Loucy (cell line): ENCODE measurements around the gene LHFPL2.

Experiments used
- H2AFZ ChIP-seq: fragments of 200-600 bp; sonication (generic); 2 replicates; pipeline ENCODE4 v1.6.0; 2016; ENCODE audit warnings: antibody characterized with exemption, mild to moderate bottlenecking, low read length, moderate library complexity
- H3F3A ChIP-seq: fragments of 200-600 bp; 2 replicates; pipeline ENCODE4 v1.6.0; 2016; ENCODE audit warnings: antibody characterized with exemption, low read depth, mild to moderate bottlenecking
- H3K27me3 ChIP-seq: fragments of 200-600 bp; sonication (generic); 2 replicates; pipeline ENCODE4 v1.6.1; 2014; ENCODE audit warnings: low read length, mild to moderate bottlenecking; ENCODE audit not compliant: insufficient read depth, poor library complexity, severe bottlenecking
- H3K36me3 ChIP-seq: fragments of 200-600 bp; sonication (generic); 2 replicates; pipeline ENCODE4 v1.6.1; 2016; ENCODE audit warnings: low read length; ENCODE audit not compliant: insufficient read depth
- H3K4me1 ChIP-seq: fragments of 200-600 bp; sonication (generic); 2 replicates; pipeline ENCODE4 v1.5.1; 2014; ENCODE audit warnings: low read length, mild to moderate bottlenecking; ENCODE audit not compliant: insufficient read depth, poor library complexity, severe bottlenecking
- H3K4me2 ChIP-seq: fragments of 200-600 bp; sonication (generic); 2 replicates; pipeline ENCODE4 v1.6.0; 2014; ENCODE audit warnings: antibody characterized with exemption, low read length, low read depth, mild to moderate bottlenecking; ENCODE audit not compliant: poor library complexity, severe bottlenecking
- H3K4me3 ChIP-seq: fragments of 200-600 bp; sonication (generic); 2 replicates; pipeline ENCODE4 v1.5.1; 2014; ENCODE audit warnings: low read length, mild to moderate bottlenecking, mixed read lengths; ENCODE audit not compliant: poor library complexity, severe bottlenecking
- H3K79me2 ChIP-seq: fragments of 200-600 bp; sonication (generic); 2 replicates; pipeline ENCODE4 v1.6.1; 2014; ENCODE audit warnings: low read length; ENCODE audit not compliant: insufficient read depth
- H3K9ac ChIP-seq: fragments of 200-600 bp; sonication (generic); 2 replicates; pipeline ENCODE4 v1.6.0; 2014; ENCODE audit warnings: mild to moderate bottlenecking, low read depth, low read length, moderate library complexity; ENCODE audit not compliant: poor library complexity, severe bottlenecking
- H3K9me2 ChIP-seq: fragments of 200-600 bp; sonication (generic); replicated peaks from 2 replicates; pipeline ENCODE4 v1.6.1; 2016; ENCODE audit warnings: low read depth, low read length, mixed read lengths
- H3K9me3 ChIP-seq: fragments of 200-600 bp; sonication (generic); 2 replicates; pipeline ENCODE4 v1.6.1; 2014; ENCODE audit warnings: mild to moderate bottlenecking, antibody characterized with exemption, low read length, low read depth; ENCODE audit not compliant: insufficient read depth
- H4K20me1 ChIP-seq: fragments of 200-600 bp; sonication (generic); 2 replicates; pipeline ENCODE4 v1.6.0; 2014; ENCODE audit warnings: antibody characterized with exemption, low read length, mild to moderate bottlenecking; ENCODE audit not compliant: insufficient read depth, poor library complexity, severe bottlenecking
- CTCF ChIP-seq: fragments of 200-600 bp; sonication (generic); conservative IDR thresholded peaks from 2 replicates; pipeline ENCODE4 v1.5.1; 2014; ENCODE audit warnings: mild to moderate bottlenecking, antibody characterized with exemption, low read length
- EZH2phosphoT487 ChIP-seq: fragments of 200-600 bp; IDR thresholded peaks from 2 replicates; pipeline ENCODE4 v1.6.1; 2018; ENCODE audit warnings: antibody characterized with exemption, mild to moderate bottlenecking, moderate library complexity, borderline replicate concordance

The LHFPL2 gene

GRCh38 chr5:78568676-78569075 lies 79.9 kb downstream of the LHFPL2 start:
- TF ChIP-seq CTCF = no peak
- TF ChIP-seq EZH2phosphoT487 = no peak
- Histone ChIP-seq H4K20me1 (no peaks in the 10 kb centered on the region), H3K9ac (no peak overlapping the region), H3K36me3 (no peaks in the 10 kb centered on the region), H3K4me3 (no peak overlapping the region), H3K4me1 (peaks cover 8% of the 10 kb centered on the region), H3K9me3 (no peaks in the 10 kb centered on the region), H3K4me2 (no peak overlapping the region), H2AFZ (no peak overlapping the region), H3F3A (no peaks in the 10 kb centered on the region), H3K79me2 (no peaks in the 10 kb centered on the region), H3K27me3 (no peaks in the 10 kb centered on the region), H3K9me2 (no peaks in the 10 kb centered on the region)

DNA sequence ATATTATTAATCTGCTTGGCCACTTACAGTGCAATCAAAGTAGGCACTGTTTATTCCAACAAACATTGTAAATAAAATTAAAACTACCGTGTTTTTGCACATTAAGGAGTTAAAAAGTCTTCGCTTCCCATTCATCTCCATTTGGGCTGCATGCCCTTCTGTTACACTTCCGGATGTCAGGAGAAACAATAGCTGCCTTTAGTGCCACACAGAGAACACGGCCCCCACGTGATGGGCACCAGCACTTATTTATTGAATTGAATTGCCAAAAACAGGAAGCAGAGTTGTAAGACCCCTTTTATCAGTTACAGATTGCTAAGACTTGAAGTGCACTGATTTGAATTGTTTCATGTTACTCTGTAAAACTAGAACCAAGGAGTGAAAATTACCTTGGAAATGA lies 80.4 kb downstream of the LHFPL2 start:
- Histone ChIP-seq H3K27me3 (no peaks in the 10 kb centered on the region), H2AFZ (no peak overlapping the region), H3K36me3 (no peaks in the 10 kb centered on the region), H3K4me3 (no peak overlapping the region), H3K4me1 (peaks cover 3% of the 10 kb centered on the region), H3F3A (no peaks in the 10 kb centered on the region), H3K79me2 (no peaks in the 10 kb centered on the region), H3K9me3 (no peaks in the 10 kb centered on the region), H3K4me2 (no peak overlapping the region), H3K9me2 (no peaks in the 10 kb centered on the region), H4K20me1 (no peaks in the 10 kb centered on the region), H3K9ac (no peak overlapping the region)
- TF ChIP-seq CTCF (no peak), EZH2phosphoT487 (no peak)

- no peaks in the 10 kb centered on the region for H3F3A ChIP-seq
- no peaks in the 10 kb centered on the region for H3K79me2 ChIP-seq
- H3K4me1 ChIP-seq = no peaks in the 10 kb centered on the region
- H3K4me2 ChIP-seq = no peak overlapping the region
- H3K9me3 ChIP-seq = no peaks in the 10 kb centered on the region
- no peak for TF ChIP-seq EZH2phosphoT487
- TF ChIP-seq CTCF = no peak
- H2AFZ ChIP-seq = no peak overlapping the region
- H3K27me3 ChIP-seq = no peaks in the 10 kb centered on the region
- H4K20me1 ChIP-seq = no peaks in the 10 kb centered on the region
- H3K9ac ChIP-seq = no peak overlapping the region
- H3K9me2 ChIP-seq = no peaks in the 10 kb centered on the region
- H3K36me3 ChIP-seq = no peaks in the 10 kb centered on the region
- H3K4me3 ChIP-seq = no peak overlapping the region
Observed at GRCh38 chr5:78567617-78568016, 81.0 kb downstream of the LHFPL2 start.
